Stomach (tissue), 9 donors: ENCODE measurements around the gene SLC38A1. TPM values are rescaled to one million over a fixed set of nuclear protein-coding genes. Genes with fewer than 3 reads are reported as not detected.
"Not testable (repeated sequence)": the region's sequence is repeated elsewhere in the genome, so short reads cannot be mapped to it uniquely, and the experiment has no call there.

ENCODE experiments used
- DNase-seq, 2 donors: peaks; one replicate each; pipeline versions ENCODE4 v3.0.0 to v3.0.0-alpha.2; 2013 to 2019
- H3K27ac ChIP-seq, 5 donors: fragments of 200-600 bp in 4 of 5; sonication (generic) in 4 of 5; one replicate each; pipeline ENCODE4 v1.5.1; 2013 to 2019; ENCODE audit warnings: mild to moderate bottlenecking in 1 of 5, moderate library complexity in 1 of 5
- H3K27me3 ChIP-seq, 3 donors: fragments of 200-600 bp; sonication (generic); one replicate each; pipeline ENCODE4 v1.5.1; 2017 to 2019; ENCODE audit warnings: mixed run types in 1 of 3
- H3K36me3 ChIP-seq, 4 donors: fragments of 200-600 bp; sonication (generic); 1 replicate in 3 of 4; 2 replicates in 1 of 4; pipeline ENCODE4 v1.5.1; 2016 to 2019
- H3K4me1 ChIP-seq, 4 donors: fragments of 200-600 bp; sonication (generic); one replicate each; pipeline ENCODE4 v1.5.1; 2016 to 2019
- H3K4me3 ChIP-seq, 4 donors: fragments of 200-600 bp; sonication (generic) in 3 of 4; one replicate each; pipeline ENCODE4 v1.5.1; 2016 to 2019; ENCODE audit warnings: mild to moderate bottlenecking in 1 of 4
- H3K9me3 ChIP-seq, 4 donors: fragments of 200-600 bp; sonication (generic); one replicate each; pipeline ENCODE4 v1.5.1; 2016 to 2019
- CTCF ChIP-seq, 7 experiments: fragments of 450-650 bp in 4 of 7; fragments of 200-600 bp in 3 of 7; sonication (generic) in 3 of 7; IDR thresholded peaks; one replicate each; pipeline ENCODE4 v1.5.1; 2016 to 2019; ENCODE audit warnings: antibody characterized with exemption in 7 of 7, control low read depth in 2 of 7, mild to moderate bottlenecking in 1 of 7
- EP300 ChIP-seq: sonication (generic); formaldehyde crosslinking; IDR thresholded peaks from one replicate; pipeline ENCODE4 v1.6.1; 2017; ENCODE audit warnings: antibody characterized with exemption
- POLR2A ChIP-seq, 4 donors: fragments of 450-650 bp; IDR thresholded peaks; one replicate each; pipeline ENCODE4 v1.6.1; 2016; ENCODE audit warnings: antibody characterized with exemption in 4 of 4, control low read depth in 2 of 4, mild to moderate bottlenecking in 1 of 4, moderate library complexity in 1 of 4
- POLR2AphosphoS5 ChIP-seq, 3 donors: sonication (generic); formaldehyde crosslinking; IDR thresholded peaks; one replicate each; pipeline ENCODE4 v1.6.1; 2016; ENCODE audit warnings: antibody characterized with exemption in 3 of 3
- WGBS, 5 donors: extraction: QIAGEN DNeasy Blood & Tissue Kit in 3 of 5; methylation state at CpG; one replicate each; pipeline versions ENCODE4 v1.1.5 to v1.1.7; 2013 to 2018; 5-methylcytosine and 5-hydroxymethylcytosine counted together
- intact Hi-C: fragments of 100-400 bp; cut with DNase I; formaldehyde crosslinking; loops from one replicate; pipeline ENCODE4 v1.15.1; 2023; ENCODE audit warnings: low total_unique reads
- polyA plus RNA-seq, 3 donors: library from polyadenylated mRNA; stranded (reverse); fragments of 200-250 nt; gene quantifications; one replicate each; pipeline ENCODE4 v1.2.3, GENCODE V29; 2013
- total RNA-seq, 5 donors: library from RNA; depleted of rRNA; stranded (reverse); fragments of >200 nt; gene quantifications; one replicate each; pipeline versions ENCODE4 v1.1.0 to v1.2.3, GENCODE V29; 2014 to 2016
- donor health status: healthy with polysubstance abuse.
- donor health status: Bipolar disorder and iron deficiency.
- donor health status: healthy.

The SLC38A1 gene
- total and polyA plus RNA-seq, 8 donors, result 3.2 to 164 (median 51.6) TPM

GRCh38 chr12:46296822-46297221 lies 28.0 kb upstream of the SLC38A1 start:
- no peaks in the 10 kb centered on the region for H3K9me3 ChIP-seq
- no peak for TF ChIP-seq POLR2AphosphoS5 (IDR thresholded peaks at IDR 0.05)
- no peaks in the 10 kb centered on the region for H3K36me3 ChIP-seq
- H3K27me3 ChIP-seq, result no peaks in the 10 kb centered on the region
- 66 to 79% (median 70%) methylated on average over 4 of the region's 4 CpGs for WGBS, 5 donors
- no peak overlapping the region for H3K27ac ChIP-seq
- no peaks in the 10 kb centered on the region for H3K4me1 ChIP-seq
- intact Hi-C loops, result loop anchor here (10.0 kb wide), 1 partner anchor 152 kb away; no protein-coding TSS in a partner anchor
- DNase-seq, result no peak
- H3K4me3 ChIP-seq, result no peak overlapping the region

- Histone ChIP-seq H3K27me3 (no peaks in the 10 kb centered on the region), H3K4me3 (no peak overlapping the region), H3K4me1 (no peaks in the 10 kb centered on the region), H3K36me3 (no peaks in the 10 kb centered on the region), H3K9me3 (peaks cover 0 to 1% (median 0%) of the 10 kb centered on the region in 4 donors), H3K27ac (no peak overlapping the region)
- TF ChIP-seq EP300, result no peak
- TF ChIP-seq POLR2A (IDR thresholded peaks at IDR 0.05), result no peak
- intact Hi-C loops, result loop anchor here (10.0 kb wide), 1 partner anchor 148 kb away; no protein-coding TSS in a partner anchor
- 78 to 95% (median 81%) methylated on average over 2 of the region's 2 CpGs for WGBS, 5 donors
- peak in 1 of 2 donors; percentile 1 for DNase-seq
Observed at GRCh38 chr12:46292754-46293402, 24.0 kb upstream of the SLC38A1 start.

- H3K9me3 ChIP-seq, H3K27ac ChIP-seq, H3K4me1 ChIP-seq, H3K27me3 ChIP-seq, H3K4me3 ChIP-seq, H3K36me3 ChIP-seq, DNase-seq: not testable (repeated sequence)
- WGBS, 5 donors, result 94 to 97% (median 95%) methylated on average over 3 of the region's 3 CpGs
- intact Hi-C loops, result loop anchor here (10.0 kb wide), 1 partner anchor 147 kb away; no protein-coding TSS in a partner anchor
Observed at GRCh38 chr12:46291953-46292352, 23.1 kb upstream of the SLC38A1 start.

- H3K36me3 ChIP-seq, H3K4me3 ChIP-seq, DNase-seq, H3K27me3 ChIP-seq, H3K4me1 ChIP-seq, intact Hi-C loops, H3K27ac ChIP-seq: not testable (repeated sequence)
- H3K9me3 ChIP-seq, result peaks cover 11 to 47% (median 41%) of the 10 kb centered on the region in 4 donors
- WGBS, 5 donors, result 63 to 68% (median 65%) methylated on average over 2 of the region's 2 CpGs
Observed at GRCh38 chr12:46285177-46285576, 16.3 kb upstream of the SLC38A1 start.

GRCh38 chr12:46282829-46283228 lies 14.0 kb upstream of the SLC38A1 start:
- Histone ChIP-seq H3K36me3 (no peaks in the 10 kb centered on the region), H3K4me3 (no peak overlapping the region), H3K27me3 (no peaks in the 10 kb centered on the region), H3K4me1 (no peaks in the 10 kb centered on the region), H3K9me3 (peaks cover 11 to 46% (median 41%) of the 10 kb centered on the region in 4 donors), H3K27ac (no peak overlapping the region)
- no peak for DNase-seq
- TF ChIP-seq POLR2AphosphoS5 (IDR thresholded peaks at IDR 0.05), result no peak
- no peak for TF ChIP-seq POLR2A (IDR thresholded peaks at IDR 0.05)
- no peak for TF ChIP-seq EP300
- TF ChIP-seq CTCF (IDR thresholded peaks at IDR 0.05), result no peak
- intact Hi-C loops, result no loop called here

- H3K27me3 ChIP-seq, result no peaks in the 10 kb centered on the region
- 77 to 91% (median 84%) methylated on average over 3 of the region's 3 CpGs for WGBS, 5 donors
- H3K9me3 ChIP-seq, result peaks cover 0 to 1% (median 0%) of the 10 kb centered on the region in 4 donors
- DNase-seq, result no peak
- no peak overlapping the region for H3K4me3 ChIP-seq
- H3K27ac ChIP-seq, result no peak overlapping the region
- H3K4me1 ChIP-seq, result no peaks in the 10 kb centered on the region
- TF ChIP-seq POLR2A (IDR thresholded peaks at IDR 0.05) (no peak), POLR2AphosphoS5 (IDR thresholded peaks at IDR 0.05) (no peak), CTCF (IDR thresholded peaks at IDR 0.05) (no peak), EP300 (no peak)
- intact Hi-C loops, result no loop called here
- H3K36me3 ChIP-seq, result no peaks in the 10 kb centered on the region
Observed at GRCh38 chr12:46276756-46277155, 7.9 kb upstream of the SLC38A1 start.
